Fibroblast of mammary gland (primary cell): ENCODE measurements around the gene GHR.
"Not testable (repeated sequence)": the region's sequence is repeated elsewhere in the genome, so short reads cannot be mapped to it uniquely, and the experiment has no call there.

Source experiments
- DNase-seq: peaks from one replicate; pipeline ENCODE4 v3.0.0-alpha.2; 2010; ENCODE audit warnings: low read depth
- H3K4me3 ChIP-seq: 2 replicates; pipeline ENCODE4 v1.5.1; 2011; ENCODE audit warnings: low read depth, mild to moderate bottlenecking, low read length, moderate library complexity; ENCODE audit not compliant: control insufficient read depth
- CTCF ChIP-seq: conservative IDR thresholded peaks from 2 replicates; pipeline ENCODE4 v1.5.1; 2011; ENCODE audit warnings: low read depth, low read length, inconsistent platforms; ENCODE audit not compliant: control insufficient read depth, insufficient read depth

The GHR gene

GRCh38 chr5:42715785-42716184 lies 292.5 kb downstream of the GHR start:
- peak; percentile 8 for DNase-seq
- TF ChIP-seq CTCF: no peak
- no peak overlapping the region for H3K4me3 ChIP-seq

GRCh38 chr5:42718591-42718990 lies 295.4 kb downstream of the GHR start:
- peak; percentile 23 for DNase-seq
- no peak for TF ChIP-seq CTCF
- no peak overlapping the region for H3K4me3 ChIP-seq

GRCh38 chr5:42719034-42719433 lies 295.8 kb downstream of the GHR start:
- no peak overlapping the region for H3K4me3 ChIP-seq
- no peak for TF ChIP-seq CTCF
- DNase-seq: no peak

- H3K4me3 ChIP-seq: no peak overlapping the region
- DNase-seq: no peak
- TF ChIP-seq CTCF: no peak
Measured at GRCh38 chr5:42720251-42720650, 297.0 kb downstream of the GHR start.

- no peak for TF ChIP-seq CTCF
- DNase-seq: no peak
- no peak overlapping the region for H3K4me3 ChIP-seq
Measured at GRCh38 chr5:42721484-42721883, 298.2 kb downstream of the GHR start.

GRCh38 chr5:42734531-42735058 lies 311.4 kb downstream of the GHR start:
- DNase-seq, H3K4me3 ChIP-seq: not testable (repeated sequence)

GRCh38 chr5:42740920-42741319 lies 317.7 kb downstream of the GHR start:
- no peak for DNase-seq
- no peak for TF ChIP-seq CTCF
- no peak overlapping the region for H3K4me3 ChIP-seq
